GM12878 (cell line): ENCODE measurements around the gene SERPINA6. TPM values are rescaled to one million over a fixed set of nuclear protein-coding genes. Genes with fewer than 3 reads are reported as not detected.

Experiments used
- ATAC-seq: fragments of 200-7000 bp; cut with Tn5 transposase; 3 replicates; pipeline ENCODE4 v1.9.1; 2020; ENCODE audit warnings: mild to moderate bottlenecking, moderate library complexity
- BruUV-seq: library from RNA; stranded (reverse); fragments of 400-500 nt; replicated peaks from 2 replicates; lab custom pipeline; 2021; lab: Mats Ljungman, UMichigan
- CTCF ChIA-PET: fragments of 300-600 bp; sonication (Branson Sonifier 250); formaldehyde crosslinking; extraction: SDS; loops from one replicate; lab custom pipeline; 2021; ENCODE audit warnings: inconsistent platforms; lab: Yijun Ruan, JAX
- POLR2A ChIA-PET: fragments of 350-600 bp; formaldehyde crosslinking; extraction: SDS; loops from one replicate; lab custom pipeline; 2021; ENCODE audit warnings: inconsistent platforms; lab: Charles Lee
- RAD21 ChIA-PET: fragments of 300-600 bp; sonication (Branson Sonifier 250); formaldehyde crosslinking; loops from one replicate; lab custom pipeline; 2023; ENCODE audit warnings: antibody characterized with exemption; ENCODE audit not compliant: unreplicated experiment; lab: Charles Lee
- SMC1A ChIA-PET: fragments of 300-600 bp; sonication (Branson Sonifier 250); formaldehyde crosslinking; loops from one replicate; lab custom pipeline; 2023; ENCODE audit not compliant: unreplicated experiment, uncharacterized antibody; lab: Charles Lee
- DNase-seq: peaks from one replicate; pipeline ENCODE4 v3.0.0-alpha.2; 2011; ENCODE audit warnings: low read depth, low spot score
- FAIRE-seq: peaks from 3 replicates; lab custom pipeline; 2011; peaks lifted over from hg19 to GRCh38; lab: Jason Lieb, UNC
- H2AFZ ChIP-seq: 2 replicates; pipeline ENCODE4 v1.6.0; 2011; ENCODE audit warnings: low read depth, low read length, control low read depth; ENCODE audit not compliant: control insufficient read depth
- H3K27ac ChIP-seq: 2 replicates; pipeline ENCODE4 v1.5.1; 2011; ENCODE audit warnings: control low read depth; ENCODE audit not compliant: control insufficient read depth, insufficient read depth
- H3K27me3 ChIP-seq, 2 experiments: replicated peaks in 1 of 2; 2 replicates each; pipeline versions ENCODE4 v1.6.0 to v1.6.1; 2011; ENCODE audit warnings: low read length in 1 of 2; ENCODE audit not compliant: control insufficient read depth in 2 of 2, insufficient read depth in 2 of 2
- H3K36me3 ChIP-seq, 2 experiments: 2 replicates each; pipeline ENCODE4 v1.5.1; 2011; ENCODE audit warnings: low read length in 1 of 2; ENCODE audit not compliant: control insufficient read depth in 2 of 2, insufficient read depth in 2 of 2
- H3K4me1 ChIP-seq: 2 replicates; pipeline ENCODE4 v1.6.1; 2011; ENCODE audit warnings: mild to moderate bottlenecking, low read length, moderate library complexity, mixed read lengths; ENCODE audit not compliant: control insufficient read depth, insufficient read depth
- H3K4me2 ChIP-seq: 2 replicates; pipeline ENCODE4 v1.6.0; 2011; ENCODE audit warnings: control low read depth; ENCODE audit not compliant: control insufficient read depth, insufficient read depth
- H3K4me3 ChIP-seq: fragments of 200-600 bp; sonication (generic); 2 replicates; pipeline ENCODE4 v1.5.1; 2016
- H3K79me2 ChIP-seq: 2 replicates; pipeline ENCODE4 v1.6.0; 2011; ENCODE audit warnings: low read length; ENCODE audit not compliant: control insufficient read depth, insufficient read depth
- H3K9ac ChIP-seq: 2 replicates; pipeline ENCODE4 v1.8.0; 2011; ENCODE audit warnings: low read length, control low read depth, mixed read lengths; ENCODE audit not compliant: control insufficient read depth, insufficient read depth
- H3K9me3 ChIP-seq: replicated peaks from 3 replicates; pipeline ENCODE4 v1.5.1; 2011; ENCODE audit warnings: mild to moderate bottlenecking, low read length; ENCODE audit not compliant: control insufficient read depth, insufficient read depth
- H4K20me1 ChIP-seq: 2 replicates; pipeline ENCODE4 v1.6.0; 2011; ENCODE audit not compliant: control insufficient read depth, insufficient read depth
- ATF7 ChIP-seq: fragments of 450-650 bp; IDR thresholded peaks from 2 replicates; pipeline ENCODE4 v1.6.1; 2016; ENCODE audit warnings: low read depth, mild to moderate bottlenecking
- BHLHE40 ChIP-seq, 2 experiments: fragments of 450-650 bp in 1 of 2; IDR thresholded peaks; 2 replicates each; pipeline ENCODE4 v1.6.1; 2011 to 2017; ENCODE audit warnings: low read depth in 2 of 2, borderline replicate concordance in 1 of 2, improper control_type of control experiment in 1 of 2, low read length in 1 of 2, mild to moderate bottlenecking in 1 of 2
- CHD2 ChIP-seq: IDR thresholded peaks from 2 replicates; pipeline ENCODE4 v1.6.1; 2011; ENCODE audit warnings: low read depth, low read length, improper control_type of control experiment, borderline replicate concordance
- CHD4 ChIP-seq: fragments of 200-600 bp; sonication (generic); IDR thresholded peaks from 2 replicates; pipeline ENCODE4 v1.6.1; 2016; ENCODE audit warnings: mild to moderate bottlenecking
- MYC ChIP-seq: IDR thresholded peaks from 2 replicates; pipeline ENCODE4 v1.6.1; 2011; ENCODE audit warnings: mild to moderate bottlenecking, low read length, moderate library complexity, inconsistent platforms; ENCODE audit not compliant: insufficient read depth, insufficient replicate concordance, insufficient read length, severe bottlenecking
- TBL1XR1 ChIP-seq: IDR thresholded peaks from 2 replicates; pipeline ENCODE4 v1.6.1; 2012; ENCODE audit warnings: low read depth, low read length, improper control_type of control experiment
- YBX1 ChIP-seq: fragments of 450-650 bp; IDR thresholded peaks from 2 replicates; pipeline ENCODE4 v1.6.1; 2016; ENCODE audit warnings: antibody characterized with exemption
- WGBS: methylation state at CpG from one replicate; pipeline ENCODE4 v1.1.6; 2016; ENCODE audit warnings: low lambda C conversion rate; ENCODE audit not compliant: insufficient replicate concordance, insufficient coverage; ENCODE audit errors: missing lambda C conversion rate; 5-methylcytosine and 5-hydroxymethylcytosine counted together
- in situ Hi-C: fragments of 300-500 bp; cut with MboI; formaldehyde crosslinking; loops from 9 replicates; pipeline ENCODE4 v1.14.3; 2018; ENCODE audit warnings: mixed read lengths
- intact Hi-C: fragments of 100-400 bp; cut with micrococcal nuclease; formaldehyde crosslinking; loops from one replicate; pipeline ENCODE4 v1.14.2; 2022; ENCODE audit not compliant: unreplicated experiment
- polyA plus RNA-seq, 11 experiments: library from polyadenylated mRNA; depleted of rRNA in 4 of 11; unstranded in 6 of 11; stranded (reverse) in 5 of 11; fragments of >200 nt; fragmentation: Nextera tagmentation in 4 of 11; fragmentation: Illumina TruSeq in 1 of 11; extraction: Ambion mirVana in 4 of 11; extraction: Trizol in 1 of 11; gene quantifications; 1 replicate in 1 of 11; 2 replicates in 10 of 11; pipeline versions ENCODE4 v1.2.1 to v1.2.3, GENCODE V29; 2011 to 2016; ENCODE audit warnings: inconsistent platforms in 2 of 11, missing spikeins in 2 of 11, low read depth in 1 of 11
- total RNA-seq, 4 experiments: library from RNA; depleted of rRNA in 3 of 4; stranded (reverse); fragments of >200 nt in 3 of 4; fragmentation: Illumina TruSeq in 1 of 4; extraction: Trizol in 1 of 4; gene quantifications; 2 replicates each; pipeline versions ENCODE4 v1.2.1 to v1.2.3, GENCODE V29; 2013 to 2021
- TF ChIP-seq, protein P1 (sequence below), 3 experiments: IDR thresholded peaks in 2 of 3; conservative IDR thresholded peaks in 1 of 3; 2 replicates each; pipeline ENCODE4 v1.5.1; 2011; ENCODE audit warnings: low read depth in 3 of 3, low read length in 3 of 3, mild to moderate bottlenecking in 3 of 3, control low read depth in 2 of 3, moderate library complexity in 2 of 3, inconsistent platforms in 1 of 3, mixed read lengths in 1 of 3; ENCODE audit not compliant: control insufficient read depth in 2 of 3, insufficient read depth in 1 of 3; ENCODE audit errors: extremely low read depth in 1 of 3
- TF ChIP-seq, protein P2 (sequence below): IDR thresholded peaks from 2 replicates; pipeline ENCODE4 v1.6.1; 2011; ENCODE audit warnings: mild to moderate bottlenecking, low read depth, low read length, moderate library complexity; ENCODE audit not compliant: insufficient replicate concordance
- TF ChIP-seq, protein P3 (sequence below): fragments of 450-650 bp; IDR thresholded peaks from 2 replicates; pipeline ENCODE4 v1.6.1; 2017; ENCODE audit warnings: mild to moderate bottlenecking, moderate library complexity

The SERPINA6 gene
- total and polyA plus RNA-seq, 10 of the 15 experiments (the other 5 are each of a cell fraction or from before 2014, with no cell fraction given): 0.11 to 0.27 (median 0.23) TPM; not detected in 7

DNA sequence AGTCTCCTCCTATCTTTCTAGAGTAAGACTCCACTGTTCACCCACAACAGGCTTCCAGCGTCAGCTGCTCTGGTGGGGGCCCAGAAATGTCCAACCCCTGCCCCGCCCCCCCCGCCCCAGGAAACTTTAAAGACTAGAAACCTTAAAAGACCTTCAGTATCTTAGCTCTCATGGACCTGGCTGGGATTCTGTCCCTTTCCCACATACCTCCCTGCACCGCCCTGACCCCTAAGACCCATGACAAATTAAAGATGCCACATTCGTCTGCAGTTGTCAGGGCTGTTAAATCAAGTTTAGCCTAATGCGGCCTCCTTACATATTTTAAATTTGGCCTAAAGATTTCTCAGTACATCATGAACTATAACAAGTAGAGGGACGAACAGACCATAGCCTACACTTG is 20.0 kb downstream of the SERPINA6 start:
- ATAC-seq (no peak), FAIRE-seq (no peak)
- ChIA-PET POLR2A (no interaction called here), CTCF (no interaction called here), SMC1A (no interaction called here)
- Histone ChIP-seq H3K9me3 (no peaks in the 10 kb centered on the region; the same call in 2 of the 3 replicates), H3K27me3 (no peaks in the 10 kb centered on the region), H3K4me2 (no peak overlapping the region), H3K4me3 (no peak overlapping the region), H3K79me2 (no peaks in the 10 kb centered on the region)
- BruUV-seq: no TSS peak
- intact Hi-C loops: no loop called here
- TF ChIP-seq CHD4: no peak
- no peak for TF ChIP-seq MYC
- TF ChIP-seq CHD2: no peak
- TF ChIP-seq BHLHE40 (IDR thresholded peaks at IDR 0.05; ENCODE audit: borderline replicate concordance in 1 of 2, low read depth in 2 of 2, low read length in 1 of 2): no peak
- TF ChIP-seq, protein P1, sequence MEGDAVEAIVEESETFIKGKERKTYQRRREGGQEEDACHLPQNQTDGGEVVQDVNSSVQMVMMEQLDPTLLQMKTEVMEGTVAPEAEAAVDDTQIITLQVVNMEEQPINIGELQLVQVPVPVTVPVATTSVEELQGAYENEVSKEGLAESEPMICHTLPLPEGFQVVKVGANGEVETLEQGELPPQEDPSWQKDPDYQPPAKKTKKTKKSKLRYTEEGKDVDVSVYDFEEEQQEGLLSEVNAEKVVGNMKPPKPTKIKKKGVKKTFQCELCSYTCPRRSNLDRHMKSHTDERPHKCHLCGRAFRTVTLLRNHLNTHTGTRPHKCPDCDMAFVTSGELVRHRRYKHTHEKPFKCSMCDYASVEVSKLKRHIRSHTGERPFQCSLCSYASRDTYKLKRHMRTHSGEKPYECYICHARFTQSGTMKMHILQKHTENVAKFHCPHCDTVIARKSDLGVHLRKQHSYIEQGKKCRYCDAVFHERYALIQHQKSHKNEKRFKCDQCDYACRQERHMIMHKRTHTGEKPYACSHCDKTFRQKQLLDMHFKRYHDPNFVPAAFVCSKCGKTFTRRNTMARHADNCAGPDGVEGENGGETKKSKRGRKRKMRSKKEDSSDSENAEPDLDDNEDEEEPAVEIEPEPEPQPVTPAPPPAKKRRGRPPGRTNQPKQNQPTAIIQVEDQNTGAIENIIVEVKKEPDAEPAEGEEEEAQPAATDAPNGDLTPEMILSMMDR (IDR thresholded peaks at IDR 0.05 in 2 of 3, conservative IDR thresholded peaks at IDR 0.05 in 1 of 3; ENCODE audit: control insufficient read depth in 2 of 3, extremely low read depth in 1 of 3, insufficient read depth in 1 of 3, low read depth in 3 of 3, low read length in 3 of 3): no peak
- no peak for TF ChIP-seq TBL1XR1
- TF ChIP-seq ATF7: no peak
- TF ChIP-seq YBX1: no peak
- TF ChIP-seq, protein P2, sequence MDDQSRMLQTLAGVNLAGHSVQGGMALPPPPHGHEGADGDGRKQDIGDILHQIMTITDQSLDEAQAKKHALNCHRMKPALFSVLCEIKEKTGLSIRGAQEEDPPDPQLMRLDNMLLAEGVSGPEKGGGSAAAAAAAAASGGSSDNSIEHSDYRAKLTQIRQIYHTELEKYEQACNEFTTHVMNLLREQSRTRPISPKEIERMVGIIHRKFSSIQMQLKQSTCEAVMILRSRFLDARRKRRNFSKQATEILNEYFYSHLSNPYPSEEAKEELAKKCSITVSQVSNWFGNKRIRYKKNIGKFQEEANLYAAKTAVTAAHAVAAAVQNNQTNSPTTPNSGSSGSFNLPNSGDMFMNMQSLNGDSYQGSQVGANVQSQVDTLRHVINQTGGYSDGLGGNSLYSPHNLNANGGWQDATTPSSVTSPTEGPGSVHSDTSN: no peak
- TF ChIP-seq, protein P3, sequence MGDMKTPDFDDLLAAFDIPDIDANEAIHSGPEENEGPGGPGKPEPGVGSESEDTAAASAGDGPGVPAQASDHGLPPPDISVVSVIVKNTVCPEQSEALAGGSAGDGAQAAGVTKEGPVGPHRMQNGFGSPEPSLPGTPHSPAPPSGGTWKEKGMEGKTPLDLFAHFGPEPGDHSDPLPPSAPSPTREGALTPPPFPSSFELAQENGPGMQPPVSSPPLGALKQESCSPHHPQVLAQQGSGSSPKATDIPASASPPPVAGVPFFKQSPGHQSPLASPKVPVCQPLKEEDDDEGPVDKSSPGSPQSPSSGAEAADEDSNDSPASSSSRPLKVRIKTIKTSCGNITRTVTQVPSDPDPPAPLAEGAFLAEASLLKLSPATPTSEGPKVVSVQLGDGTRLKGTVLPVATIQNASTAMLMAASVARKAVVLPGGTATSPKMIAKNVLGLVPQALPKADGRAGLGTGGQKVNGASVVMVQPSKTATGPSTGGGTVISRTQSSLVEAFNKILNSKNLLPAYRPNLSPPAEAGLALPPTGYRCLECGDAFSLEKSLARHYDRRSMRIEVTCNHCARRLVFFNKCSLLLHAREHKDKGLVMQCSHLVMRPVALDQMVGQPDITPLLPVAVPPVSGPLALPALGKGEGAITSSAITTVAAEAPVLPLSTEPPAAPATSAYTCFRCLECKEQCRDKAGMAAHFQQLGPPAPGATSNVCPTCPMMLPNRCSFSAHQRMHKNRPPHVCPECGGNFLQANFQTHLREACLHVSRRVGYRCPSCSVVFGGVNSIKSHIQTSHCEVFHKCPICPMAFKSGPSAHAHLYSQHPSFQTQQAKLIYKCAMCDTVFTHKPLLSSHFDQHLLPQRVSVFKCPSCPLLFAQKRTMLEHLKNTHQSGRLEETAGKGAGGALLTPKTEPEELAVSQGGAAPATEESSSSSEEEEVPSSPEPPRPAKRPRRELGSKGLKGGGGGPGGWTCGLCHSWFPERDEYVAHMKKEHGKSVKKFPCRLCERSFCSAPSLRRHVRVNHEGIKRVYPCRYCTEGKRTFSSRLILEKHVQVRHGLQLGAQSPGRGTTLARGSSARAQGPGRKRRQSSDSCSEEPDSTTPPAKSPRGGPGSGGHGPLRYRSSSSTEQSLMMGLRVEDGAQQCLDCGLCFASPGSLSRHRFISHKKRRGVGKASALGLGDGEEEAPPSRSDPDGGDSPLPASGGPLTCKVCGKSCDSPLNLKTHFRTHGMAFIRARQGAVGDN: no peak
- TF ChIP-seq, all 136 proteins: peak for 0
- H2AFZ ChIP-seq: no peak overlapping the region
- no peaks in the 10 kb centered on the region for H3K36me3 ChIP-seq
- RAD21 ChIA-PET: no interaction called here
- H3K4me1 ChIP-seq: no peaks in the 10 kb centered on the region
- H4K20me1 ChIP-seq: no peaks in the 10 kb centered on the region; the same call in 1 of the 2 replicates
- H3K27ac ChIP-seq: no peak overlapping the region
- DNase-seq: no peak
- H3K9ac ChIP-seq: no peak overlapping the region
- in situ Hi-C loops: no loop called here
- WGBS: 61% methylated on average over 5 of the region's 7 CpGs
